H1 (cell line): ENCODE data around the gene ROBO2. TPM values are rescaled to one million over a fixed set of nuclear protein-coding genes. Genes with fewer than 3 reads are reported as not detected.

Experiments used
- RFX5 ChIP-seq: IDR thresholded peaks from 2 replicates; pipeline ENCODE4 v1.6.1; 2011; ENCODE audit warnings: low read depth, low read length, improper control_type of control experiment, borderline replicate concordance
- TBP ChIP-seq: IDR thresholded peaks from 2 replicates; pipeline ENCODE4 v1.6.1; 2011; ENCODE audit warnings: low read depth, low read length, improper control_type of control experiment
- polyA plus RNA-seq, 7 experiments: library from polyadenylated mRNA; depleted of rRNA in 3 of 7; stranded (reverse) in 5 of 7; unstranded in 2 of 7; fragments of >200 nt in 5 of 7; fragments of 200-250 nt in 2 of 7; gene quantifications; 1 replicate in 5 of 7; 2 replicates in 1 of 7; 4 replicates in 1 of 7; pipeline versions ENCODE4 v1.2.1 to v1.2.3, GENCODE V29; 2011 to 2013; ENCODE audit warnings: missing spikeins in 2 of 7, mixed read lengths in 2 of 7
- total RNA-seq: library from RNA; stranded (reverse); fragmentation: NEBNext Ultra II Directional; extraction: Animal tissue kit (Norgen Biotek cat#: 25700); gene quantifications from 2 replicates; pipeline ENCODE4 v1.2.1, GENCODE V29; 2021

ROBO2 gene
- total and polyA plus RNA-seq, 2 of the 8 experiments (the other 6 are each of a cell fraction or from before 2014, with no cell fraction given), result 1.5 to 2.9 TPM

GRCh38 chr3:77690284-77690845, 650.5 kb downstream of the ROBO2 start (continued):
- TF ChIP-seq TBP (no peak), RFX5 (no peak)
